Tibial artery (tissue), 4 donors: ENCODE measurements around the gene TPI1.
"Not testable (repeated sequence)": the region's sequence is repeated elsewhere in the genome, so short reads cannot be mapped to it uniquely, and the experiment has no call there.

ENCODE experiments used
- DNase-seq, 2 donors: peaks; one replicate each; pipeline ENCODE4 v3.0.0-alpha.2; 2019
- H3K27ac ChIP-seq, 2 donors: fragments of 200-600 bp; sonication (generic) in 1 of 2; 1 replicate in 1 of 2; 2 replicates in 1 of 2; pipeline ENCODE4 v1.5.1; 2018 to 2019; ENCODE audit warnings: mild to moderate bottlenecking in 1 of 2
- H3K27me3 ChIP-seq, 2 donors: fragments of 200-600 bp; sonication (generic) in 1 of 2; one replicate each; pipeline versions ENCODE4 v1.5.1 to v1.6.0; 2016 to 2019
- H3K36me3 ChIP-seq, 3 donors: fragments of 200-600 bp; sonication (generic) in 2 of 3; one replicate each; pipeline ENCODE4 v1.5.1; 2016 to 2019; ENCODE audit warnings: mild to moderate bottlenecking in 2 of 3
- H3K4me1 ChIP-seq, 4 donors: fragments of 200-600 bp; sonication (generic) in 2 of 4; 1 replicate in 3 of 4; 2 replicates in 1 of 4; pipeline ENCODE4 v1.5.1; 2016 to 2019
- H3K4me3 ChIP-seq, 2 donors: fragments of 200-600 bp; sonication (generic) in 1 of 2; 1 replicate in 1 of 2; 2 replicates in 1 of 2; pipeline ENCODE4 v1.5.1; 2018 to 2019; ENCODE audit warnings: mild to moderate bottlenecking in 2 of 2
- H3K9me3 ChIP-seq, 3 donors: fragments of 200-600 bp; sonication (generic) in 1 of 3; one replicate each; pipeline ENCODE4 v1.5.1; 2016 to 2019
- CTCF ChIP-seq, 2 experiments: fragments of 200-600 bp in 1 of 2; fragments of 450-650 bp in 1 of 2; IDR thresholded peaks; one replicate each; pipeline ENCODE4 v1.5.1; 2017 to 2019; ENCODE audit warnings: antibody characterized with exemption in 2 of 2, mild to moderate bottlenecking in 1 of 2, moderate library complexity in 1 of 2
- intact Hi-C: fragments of 100-400 bp; cut with DNase I; formaldehyde crosslinking; loops from one replicate; pipeline ENCODE4 v1.15.0; 2023; ENCODE audit warnings: low total_unique reads

The TPI1 gene

GRCh38 chr12:6863033-6863432, 4.3 kb upstream of the TPI1 start:
- Histone ChIP-seq H3K36me3 (peaks cover 62 to 81% (median 62%) of the 10 kb centered on the region in 3 donors), H3K4me3 (no peak overlapping the region), H3K4me1 (peaks cover 0 to 12% (median 8%) of the 10 kb centered on the region in 4 donors), H3K9me3 (no peaks in the 10 kb centered on the region), H3K27ac (no peak overlapping the region), H3K27me3 (no peaks in the 10 kb centered on the region)
- intact Hi-C loops = no loop called here
- DNase-seq = no peak
- TF ChIP-seq CTCF (IDR thresholded peaks at IDR 0.05) = no peak

DNA sequence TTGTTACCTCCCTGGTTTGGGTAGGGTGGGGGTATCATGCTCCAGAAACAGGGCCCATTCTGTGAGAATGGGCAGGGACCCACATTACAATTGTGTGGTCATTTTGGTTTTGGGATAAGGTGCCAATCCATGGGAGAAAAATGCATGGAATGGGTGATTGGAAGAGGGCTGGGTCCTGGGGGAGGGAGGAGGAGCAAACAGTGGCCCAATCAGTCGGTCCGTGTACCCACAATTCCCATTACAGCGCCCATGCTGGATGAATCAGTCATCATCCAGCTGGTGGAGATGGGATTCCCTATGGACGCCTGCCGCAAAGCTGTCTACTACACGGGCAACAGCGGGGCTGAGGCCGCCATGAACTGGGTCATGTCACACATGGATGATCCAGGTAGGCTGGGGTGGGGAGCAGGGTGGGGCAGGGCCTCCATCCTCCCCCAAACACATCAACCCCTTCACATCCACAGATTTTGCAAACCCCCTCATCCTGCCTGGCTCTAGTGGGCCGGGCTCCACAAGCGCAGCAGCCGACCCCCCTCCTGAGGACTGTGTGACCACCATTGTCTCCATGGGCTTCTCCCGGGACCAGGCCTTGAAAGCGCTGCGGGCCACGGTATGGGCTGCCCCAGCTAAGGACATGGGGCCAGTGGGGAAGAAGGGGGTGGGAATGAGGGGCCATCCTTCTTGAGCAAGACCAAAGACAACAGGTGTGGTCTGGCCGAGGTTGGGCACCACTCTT, 3.6 kb upstream of the TPI1 start:
- DNase-seq = no peak

DNA sequence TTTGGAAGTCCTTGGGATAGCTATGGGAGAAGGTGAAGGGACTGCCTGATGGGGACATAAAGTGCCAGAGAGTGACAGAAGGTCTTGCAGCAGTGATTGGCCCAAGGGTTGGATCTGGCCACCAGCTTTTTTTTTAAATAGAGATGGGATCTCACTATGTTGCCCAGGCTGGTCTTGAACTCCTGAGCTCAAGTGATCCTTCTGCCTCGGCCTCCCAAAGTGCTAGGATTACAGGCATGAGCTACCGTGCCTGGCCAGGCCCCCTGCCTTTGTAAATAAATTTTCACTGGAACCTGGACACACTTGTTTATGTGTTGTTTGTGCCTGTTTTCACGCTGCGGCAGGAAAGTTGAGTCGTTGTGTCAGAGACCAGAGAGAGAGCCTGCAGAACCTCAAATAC, 2.0 kb upstream of the TPI1 start:
- H3K9me3 ChIP-seq, H3K27me3 ChIP-seq, H3K4me3 ChIP-seq, DNase-seq: not testable (repeated sequence)
- H3K27ac ChIP-seq = peak overlapping the region in 1 of 2 donors; percentile 100
- peaks cover 0 to 33% (median 29%) of the 10 kb centered on the region in 4 donors for H3K4me1 ChIP-seq
- intact Hi-C loops = loop anchor here (5.0 kb wide), 2 partner anchors 77 to 102 kb away; partner anchors contain the start of genes C12orf57 and RNU7-1
- H3K36me3 ChIP-seq = peaks cover 47 to 68% (median 48%) of the 10 kb centered on the region in 3 donors

More for the DNA sequence above, 3.6 kb upstream of the TPI1 start:
- Histone ChIP-seq H3K4me3 (no peak overlapping the region), H3K4me1 (peaks cover 0 to 17% (median 14%) of the 10 kb centered on the region in 4 donors), H3K36me3 (peaks cover 55 to 74% (median 55%) of the 10 kb centered on the region in 3 donors), H3K9me3 (no peaks in the 10 kb centered on the region), H3K27ac (no peak overlapping the region), H3K27me3 (no peaks in the 10 kb centered on the region)
- no peak for TF ChIP-seq CTCF (IDR thresholded peaks at IDR 0.05)
- intact Hi-C loops = no loop called here

- intact Hi-C loops = loop anchor here (5.0 kb wide), 2 partner anchors 76 to 101 kb away; partner anchors contain the start of genes C12orf57 and RNU7-1
- peak in 1 of 2 donors; percentile 75 for DNase-seq
- TF ChIP-seq CTCF (IDR thresholded peaks at IDR 0.05) = no peak
- Histone ChIP-seq H3K9me3 (no peaks in the 10 kb centered on the region), H3K27ac (peak overlapping the region; percentile 99 to 100), H3K4me1 (peaks cover 0 to 42% (median 35%) of the 10 kb centered on the region in 4 donors), H3K27me3 (no peaks in the 10 kb centered on the region), H3K36me3 (peaks cover 38 to 68% (median 48%) of the 10 kb centered on the region in 3 donors), H3K4me3 (peak overlapping the region; percentile 94 to 100)
These were observed 990 bp upstream of the TPI1 start for GRCh38 chr12:6866163-6866919.

DNA sequence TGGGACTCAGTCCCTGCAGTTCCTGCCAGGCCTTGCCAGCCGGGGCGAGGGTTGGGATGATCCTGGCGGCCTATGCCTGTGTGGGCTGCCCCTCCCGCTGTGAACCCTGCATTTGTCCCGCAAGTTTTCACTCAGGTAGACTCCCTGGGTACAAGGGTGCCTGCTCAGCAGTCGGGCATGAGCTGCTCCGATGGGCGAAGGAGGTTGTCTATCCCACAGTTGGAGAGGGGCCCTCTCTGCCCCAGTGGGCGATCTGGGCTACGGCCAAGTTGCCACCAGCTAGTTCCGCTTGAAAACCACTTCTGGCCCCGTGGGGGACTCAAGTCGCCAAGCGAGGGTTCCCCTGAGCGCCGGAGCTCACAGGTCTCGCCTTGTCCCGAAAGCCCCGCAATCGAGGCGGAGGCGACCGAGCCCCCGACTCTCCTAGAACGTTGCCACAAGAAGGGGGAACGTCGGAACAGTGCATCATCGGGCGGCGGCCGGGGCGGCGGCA, 365 bp upstream of the TPI1 start:
- Histone ChIP-seq H3K9me3 (no peaks in the 10 kb centered on the region), H3K27me3 (no peaks in the 10 kb centered on the region), H3K36me3 (peaks cover 35 to 64% (median 45%) of the 10 kb centered on the region in 3 donors), H3K27ac (peak overlapping the region; percentile 99 to 100), H3K4me1 (peaks cover 0 to 48% (median 41%) of the 10 kb centered on the region in 4 donors), H3K4me3 (peak overlapping the region; percentile 94 to 100)
- TF ChIP-seq CTCF (IDR thresholded peaks at IDR 0.05) = no peak
- peak; percentile 83 to 85 for DNase-seq
- intact Hi-C loops = loop anchor here (5.0 kb wide), 2 partner anchors 75 to 100 kb away; partner anchors contain the start of genes C12orf57 and RNU7-1
